HG03196 (cell line): ENCODE data around the gene MITF.

Source experiments
- ATAC-seq: cut with Tn5 transposase; IDR thresholded peaks from one replicate; pipeline ENCODE4 v1.9.1; 2021; ENCODE audit not compliant: unreplicated experiment

Gene MITF

DNA sequence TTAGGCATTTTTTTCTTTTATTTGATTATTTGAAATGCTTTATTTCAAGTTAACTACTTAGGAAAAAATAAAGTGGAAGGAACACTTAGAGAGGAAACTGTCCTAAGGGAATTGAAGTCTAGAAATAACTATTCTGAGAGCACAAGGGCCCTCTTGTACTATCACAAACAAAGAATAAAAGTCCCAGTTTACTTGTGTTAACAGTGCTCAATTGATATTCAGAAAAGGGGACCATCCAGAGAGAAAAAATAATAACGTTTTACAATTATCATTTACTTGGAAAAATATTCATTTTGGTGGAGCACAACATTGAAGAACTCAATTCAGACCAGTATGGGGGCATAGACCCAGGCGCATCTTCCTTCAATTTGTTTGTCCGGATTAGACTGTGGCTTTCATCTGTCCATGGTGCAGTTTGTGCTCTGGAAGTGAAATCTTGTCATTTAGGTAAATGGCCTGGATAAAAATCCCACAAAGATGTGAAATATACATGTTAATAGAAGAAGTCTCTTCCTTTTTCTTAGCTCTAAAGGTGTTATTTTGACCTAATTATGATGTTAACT, 205.7 kb downstream of the MITF start:
- ATAC-seq = no peak

DNA sequence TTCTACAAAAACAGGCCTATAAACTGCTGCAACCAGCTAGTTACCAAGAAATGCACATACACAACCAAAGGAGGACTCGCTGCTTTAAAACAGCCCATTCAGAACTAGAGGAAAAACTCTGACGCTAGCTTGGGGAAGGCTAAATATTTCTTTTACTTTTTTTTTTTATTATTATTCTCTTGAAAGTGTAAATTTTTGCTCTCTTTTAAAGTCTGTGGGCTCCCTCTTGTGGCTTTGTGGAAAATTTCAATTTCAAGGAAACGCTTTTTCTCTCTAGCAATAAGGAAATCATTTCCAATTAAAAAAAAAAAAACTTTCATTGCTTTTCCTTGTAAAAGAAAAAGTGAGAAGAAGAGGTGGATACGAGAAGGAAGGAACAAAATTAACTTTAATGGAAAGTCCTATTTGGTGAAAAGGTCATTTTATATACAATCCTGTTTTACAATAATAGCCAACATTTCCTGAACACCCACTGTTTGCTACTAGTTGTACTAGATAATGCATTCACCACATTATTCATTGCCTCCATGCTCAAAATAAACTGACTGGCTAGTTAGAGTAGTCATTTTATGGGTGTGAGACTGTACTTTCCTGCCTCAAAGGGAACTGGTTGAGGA, 209.1 kb downstream of the MITF start:
- no peak for ATAC-seq

DNA sequence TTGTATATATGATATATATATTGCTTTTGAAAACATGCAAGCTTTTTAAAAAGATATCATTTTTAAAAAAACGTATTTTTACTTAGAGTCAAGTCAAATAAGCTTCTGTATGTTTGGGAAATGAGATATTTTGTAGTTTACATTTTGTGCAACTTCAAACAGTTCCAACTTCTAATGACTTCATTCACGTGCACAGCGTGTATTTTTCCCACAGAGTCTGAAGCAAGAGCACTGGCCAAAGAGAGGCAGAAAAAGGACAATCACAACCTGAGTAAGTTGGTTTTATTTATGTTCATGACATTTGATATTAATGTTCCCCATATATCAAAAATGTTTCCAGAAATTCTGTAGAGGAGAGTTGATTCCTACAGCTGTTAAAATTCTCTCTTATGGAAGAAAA, 212.4 kb downstream of the MITF start:
- ATAC-seq = no peak

GRCh38 chr3:69959581-69959980, 220.3 kb downstream of the MITF start:
- ATAC-seq = no peak

DNA sequence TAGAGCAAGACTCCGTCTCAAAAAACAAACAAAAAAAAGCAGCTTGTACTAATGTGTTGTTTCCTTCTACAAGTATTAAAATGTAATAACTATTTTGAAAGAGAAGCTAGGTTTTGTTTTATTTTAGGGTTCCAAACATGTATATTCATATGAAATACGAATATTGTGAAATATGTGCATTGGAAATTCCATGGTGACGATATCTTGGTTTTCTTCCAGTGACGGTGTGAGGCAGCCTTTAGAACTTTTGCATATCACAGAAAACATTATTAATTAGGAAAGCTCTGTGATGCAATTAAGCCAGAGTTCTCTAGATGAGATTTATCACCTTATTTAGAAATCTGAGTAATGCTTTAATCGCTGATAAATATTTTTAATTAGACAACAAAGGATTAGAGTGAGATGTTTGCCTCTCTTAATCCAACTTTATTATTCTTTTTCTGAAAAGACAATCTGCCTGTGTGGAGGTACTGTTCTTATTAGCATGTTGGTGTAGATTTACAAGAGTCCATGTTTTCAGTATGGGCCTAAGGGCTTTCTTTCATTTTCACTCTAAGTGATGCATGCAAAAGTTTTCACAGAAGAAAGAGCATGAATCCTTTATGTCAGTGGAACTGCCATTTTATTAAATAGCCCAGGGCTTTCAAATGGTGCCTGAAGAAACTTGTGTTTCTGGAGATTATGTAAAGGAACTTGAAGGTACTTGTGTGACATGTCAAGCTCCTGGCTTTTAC, 222.6 kb downstream of the MITF start:
- no peak for ATAC-seq

DNA sequence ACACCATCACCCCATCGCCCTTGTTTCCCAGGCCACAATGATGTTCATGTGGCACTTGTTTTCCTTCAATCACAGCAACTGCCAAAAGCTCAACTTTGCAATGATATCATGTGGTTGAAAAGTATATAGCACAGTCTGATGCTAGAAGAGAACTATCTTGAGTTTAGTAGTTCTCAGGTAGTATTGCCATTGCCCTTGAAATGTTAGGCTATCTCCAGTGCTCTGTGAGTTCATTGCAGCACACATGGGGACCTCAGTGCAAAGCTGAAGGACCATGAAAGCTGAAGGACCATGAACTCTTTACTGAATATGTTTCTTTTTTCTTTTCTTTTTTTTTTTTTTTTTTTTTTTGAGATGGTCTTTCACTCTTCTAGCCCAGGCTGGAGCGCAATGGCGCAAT, 224.4 kb downstream of the MITF start:
- ATAC-seq = no peak

GRCh38 chr3:69967156-69967555, 227.9 kb downstream of the MITF start:
- no peak for ATAC-seq

- ATAC-seq = no peak
Observed at GRCh38 chr3:69970827-69971226, 231.6 kb downstream of the MITF start.

DNA sequence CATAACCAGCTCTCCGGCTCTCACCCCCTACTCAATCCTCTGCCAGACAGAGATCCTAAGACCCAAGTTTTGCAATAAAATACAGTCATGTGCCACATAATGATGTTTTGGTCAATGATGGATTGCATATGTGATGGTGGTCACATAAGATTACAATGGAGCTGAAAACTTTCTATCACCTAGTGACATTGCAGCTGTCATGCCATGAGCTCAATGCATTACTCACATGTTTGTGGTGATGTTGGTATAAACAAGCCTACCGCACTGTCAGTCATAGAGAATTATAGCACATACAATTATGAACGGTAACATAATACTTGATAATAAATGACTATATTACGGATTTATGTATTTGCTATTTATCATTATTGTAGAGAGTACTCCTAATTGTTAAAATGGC, 233.4 kb downstream of the MITF start:
- no peak for ATAC-seq

DNA sequence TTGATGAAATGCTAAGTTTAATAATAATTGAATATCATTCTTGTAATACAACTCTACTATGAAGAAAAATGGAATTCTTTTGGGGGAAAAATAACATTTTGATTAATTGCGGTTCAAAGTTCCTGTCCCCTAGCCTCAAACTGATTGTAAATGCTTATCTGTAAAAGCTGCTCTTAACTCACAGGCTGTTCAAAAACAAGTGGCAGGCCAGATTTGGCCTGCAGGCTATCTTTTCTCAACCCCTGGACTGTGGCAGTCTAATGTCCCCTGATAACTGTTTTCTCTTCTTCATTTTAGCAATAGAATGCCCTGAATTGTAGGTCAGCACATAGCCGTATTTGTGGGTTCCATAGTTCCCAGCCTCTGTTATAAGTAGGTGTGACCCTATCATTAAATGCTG, 236.8 kb downstream of the MITF start:
- ATAC-seq = no peak

- no peak for ATAC-seq
Observed at GRCh38 chr3:69983546-69984265, 244.4 kb downstream of the MITF start.

GRCh38 chr3:69985266-69985665, 246.0 kb downstream of the MITF start:
- no peak for ATAC-seq

GRCh38 chr3:69986419-69986818, 247.2 kb downstream of the MITF start:
- ATAC-seq = no peak

GRCh38 chr3:69987833-69988232, 248.6 kb downstream of the MITF start:
- ATAC-seq = no peak

- ATAC-seq = no peak
Observed at GRCh38 chr3:69993757-69994156, 254.5 kb downstream of the MITF start.

GRCh38 chr3:69994919-69995318, 255.7 kb downstream of the MITF start:
- ATAC-seq = no peak

DNA sequence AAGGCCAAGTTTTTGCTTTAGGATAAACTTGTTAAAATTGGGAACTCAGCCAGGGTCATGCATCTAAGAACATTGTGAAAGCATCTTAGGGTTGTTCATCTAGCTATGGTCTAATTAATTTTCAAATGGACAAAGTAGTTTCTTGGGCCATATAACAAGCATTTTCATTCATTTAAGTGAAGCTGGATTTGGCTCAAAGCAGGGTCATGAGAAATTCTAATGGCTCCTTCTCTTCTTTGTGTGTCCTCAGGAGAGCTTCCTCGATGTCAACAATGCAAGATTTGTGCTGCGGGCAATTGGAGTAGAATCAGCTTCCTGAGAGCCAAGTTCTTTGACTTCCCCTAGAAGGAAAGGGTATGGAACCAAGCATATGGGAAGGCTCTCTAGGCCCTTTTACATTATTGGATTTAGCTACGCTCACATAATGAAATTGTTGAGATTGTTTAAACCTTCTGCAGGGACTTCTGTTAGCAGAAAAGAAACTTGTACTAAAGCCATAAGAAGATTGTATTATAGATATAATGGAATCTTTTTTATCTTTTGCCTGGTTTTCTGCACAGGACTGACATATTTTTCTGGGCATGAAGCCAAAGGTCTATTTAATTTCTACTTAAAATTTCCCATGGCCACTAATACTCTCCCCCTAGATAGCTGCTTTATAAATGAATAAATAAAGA, 258.5 kb downstream of the MITF start:
- no peak for ATAC-seq

GRCh38 chr3:69998759-69999139, 259.5 kb downstream of the MITF start:
- ATAC-seq = no peak

DNA sequence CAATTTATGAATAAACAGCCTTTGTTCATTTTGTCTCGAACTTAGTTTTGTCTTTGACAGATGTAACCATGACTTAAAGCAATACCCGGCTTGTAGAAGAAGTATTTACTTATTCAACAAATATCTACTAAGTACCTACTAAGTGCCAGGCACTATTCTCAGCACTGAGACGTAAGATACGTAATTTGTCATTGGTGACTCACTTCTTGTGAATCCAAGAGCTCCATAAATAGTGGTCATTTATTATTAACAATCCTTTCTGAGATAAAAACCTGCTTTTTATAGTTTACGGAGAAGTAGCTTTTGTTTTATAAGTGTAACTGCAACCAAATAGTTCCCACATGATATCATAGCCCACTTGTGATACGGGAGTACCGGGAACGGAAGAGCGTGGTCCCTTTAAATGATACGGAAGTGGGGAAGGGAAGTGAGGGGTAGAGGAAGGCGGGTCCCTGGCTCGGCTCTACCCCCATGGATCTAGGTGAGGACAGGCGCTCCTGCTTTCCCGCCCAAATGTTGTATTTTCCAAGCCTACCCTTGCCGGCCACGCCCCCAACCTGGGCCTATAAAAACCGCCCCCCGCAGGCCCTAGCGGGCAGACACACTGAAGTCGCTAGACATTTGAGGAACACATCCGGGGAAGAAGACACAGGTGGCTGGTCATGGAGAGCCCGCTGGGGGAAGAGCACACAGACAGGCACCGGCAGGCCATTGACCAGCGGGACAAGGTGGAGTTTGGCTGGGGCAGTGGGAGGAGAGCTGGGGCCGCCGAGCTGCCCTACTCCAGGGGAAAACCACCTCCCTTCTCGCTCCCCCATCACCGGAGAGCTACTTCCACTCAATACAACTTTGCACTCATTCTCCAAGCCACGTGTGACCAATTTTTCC, 260.1 kb downstream of the MITF start, which contains the start of gene SAMMSON:
SAMMSON (plus strand) TSS at position 594 of the 888 bp plus-strand sequence.
- no peak for ATAC-seq

GRCh38 chr3:70000028-70000410, 260.8 kb downstream of the MITF start:
- no peak for ATAC-seq
